Adipose tissue (tissue), 3 donors: ENCODE data around the gene GABBR2. TPM values are rescaled to one million over a fixed set of nuclear protein-coding genes. Genes with fewer than 3 reads are reported as not detected.

Experiments
- H3K27ac ChIP-seq: one replicate; pipeline ENCODE4 v1.5.1; 2013; ENCODE audit warnings: low read depth, low read length
- WGBS, 3 donors: extraction: QIAGEN DNeasy Blood & Tissue Kit; methylation state at CpG; one replicate each; pipeline ENCODE4 v1.1.7; 2013; 5-methylcytosine and 5-hydroxymethylcytosine counted together
- polyA plus RNA-seq, 3 donors: library from polyadenylated mRNA; stranded (reverse); fragments of 200-250 nt; gene quantifications; one replicate each; pipeline ENCODE4 v1.2.3, GENCODE V29; 2013
- donor health status: healthy with polysubstance abuse.
- donor health status: Bipolar disorder and iron deficiency.
- donor health status: healthy.

Gene GABBR2
- polyA plus RNA-seq, 3 donors, result 0.01 TPM; not detected in 2

GRCh38 chr9:98326459-98327248, 382.1 kb downstream of the GABBR2 start:
- H3K27ac ChIP-seq, result no peak overlapping the region
- 90 to 93% (median 92%) methylated on average over 3 of the region's 3 CpGs for WGBS, 3 donors

GRCh38 chr9:98324801-98325200, 383.9 kb downstream of the GABBR2 start:
- 71 to 76% (median 75%) methylated on average over 6 of the region's 6 CpGs for WGBS, 3 donors

GRCh38 chr9:98323831-98324135, 385.0 kb downstream of the GABBR2 start:
- no peak overlapping the region for H3K27ac ChIP-seq
- 82 to 90% (median 86%) methylated on average over 6 of the region's 6 CpGs for WGBS, 3 donors

More at GRCh38 chr9:98324801-98325200, 383.9 kb downstream of the GABBR2 start:
- H3K27ac ChIP-seq, result no peak overlapping the region

- H3K27ac ChIP-seq, result no peak overlapping the region
- 89 to 94% (median 93%) methylated on average over 11 of the region's 11 CpGs for WGBS, 3 donors
Measured at GRCh38 chr9:98323051-98323830, 385.5 kb downstream of the GABBR2 start.

GRCh38 chr9:98321269-98321668, 387.5 kb downstream of the GABBR2 start:
- H3K27ac ChIP-seq, result no peak overlapping the region
- 92 to 100% (median 95%) methylated on average over 4 of the region's 4 CpGs for WGBS, 3 donors

- WGBS, 3 donors, result 68 to 81% (median 75%) methylated on average over 5 of the region's 5 CpGs
- no peak overlapping the region for H3K27ac ChIP-seq
Measured at GRCh38 chr9:98318834-98319478, 389.8 kb downstream of the GABBR2 start.

GRCh38 chr9:98318041-98318790, 390.5 kb downstream of the GABBR2 start:
- 86 to 91% (median 89%) methylated on average over 17 of the region's 17 CpGs for WGBS, 3 donors
- H3K27ac ChIP-seq, result no peak overlapping the region

- 72 to 77% (median 75%) methylated on average over 14 of the region's 14 CpGs for WGBS, 3 donors
- no peak overlapping the region for H3K27ac ChIP-seq
Measured at GRCh38 chr9:98317134-98317857, 391.4 kb downstream of the GABBR2 start.

GRCh38 chr9:98316445-98317133, 392.1 kb downstream of the GABBR2 start:
- no peak overlapping the region for H3K27ac ChIP-seq
- 79 to 87% (median 82%) methylated on average over 9 of the region's 9 CpGs for WGBS, 3 donors

- 26 to 32% (median 31%) methylated on average over 9 of the region's 9 CpGs for WGBS, 3 donors
- H3K27ac ChIP-seq, result no peak overlapping the region
Measured at GRCh38 chr9:98315551-98316060, 393.1 kb downstream of the GABBR2 start.

- 73 to 74% (median 74%) methylated on average over 7 of the region's 7 CpGs for WGBS, 3 donors
Measured at GRCh38 chr9:98315067-98315453, 393.7 kb downstream of the GABBR2 start.

GRCh38 chr9:98314381-98315066, 394.2 kb downstream of the GABBR2 start:
- no peak overlapping the region for H3K27ac ChIP-seq
- 33 to 45% (median 41%) methylated on average over 6 of the region's 6 CpGs for WGBS, 3 donors

More at GRCh38 chr9:98315067-98315453, 393.7 kb downstream of the GABBR2 start:
- no peak overlapping the region for H3K27ac ChIP-seq

GRCh38 chr9:98312365-98312764, 396.4 kb downstream of the GABBR2 start:
- 92 to 94% (median 93%) methylated on average over 3 of the region's 3 CpGs for WGBS, 3 donors
- no peak overlapping the region for H3K27ac ChIP-seq

GRCh38 chr9:98311541-98311940, 397.2 kb downstream of the GABBR2 start:
- no peak overlapping the region for H3K27ac ChIP-seq

GRCh38 chr9:98310752-98311392, 397.9 kb downstream of the GABBR2 start:
- H3K27ac ChIP-seq, result no peak overlapping the region
- WGBS, 3 donors, result 90 to 92% (median 91%) methylated on average over 6 of the region's 6 CpGs

GRCh38 chr9:98306384-98307145, 402.2 kb downstream of the GABBR2 start:
- no peak overlapping the region for H3K27ac ChIP-seq
- WGBS, 3 donors, result 59 to 65% (median 65%) methylated on average over 7 of the region's 7 CpGs
